GM19468 (cell line): ENCODE data around the gene SIGLEC11.
"Not testable (repeated sequence)": the region's sequence is repeated elsewhere in the genome, so short reads cannot be mapped to it uniquely, and the experiment has no call there.

Experiments
- ATAC-seq: cut with Tn5 transposase; IDR thresholded peaks from one replicate; pipeline ENCODE4 v1.9.1; 2021; ENCODE audit warnings: mild to moderate bottlenecking, moderate library complexity, moderate number of reproducible peaks; ENCODE audit not compliant: unreplicated experiment; ENCODE audit errors: extremely low read depth

SIGLEC11 gene

GRCh38 chr19:49983645-49984229, 22.8 kb upstream of the SIGLEC11 start:
- no peak for ATAC-seq

- ATAC-seq = no peak
Observed at GRCh38 chr19:49981603-49982593, 20.9 kb upstream of the SIGLEC11 start.

- no peak for ATAC-seq
Observed at GRCh38 chr19:49978324-49978723, 17.4 kb upstream of the SIGLEC11 start.

DNA sequence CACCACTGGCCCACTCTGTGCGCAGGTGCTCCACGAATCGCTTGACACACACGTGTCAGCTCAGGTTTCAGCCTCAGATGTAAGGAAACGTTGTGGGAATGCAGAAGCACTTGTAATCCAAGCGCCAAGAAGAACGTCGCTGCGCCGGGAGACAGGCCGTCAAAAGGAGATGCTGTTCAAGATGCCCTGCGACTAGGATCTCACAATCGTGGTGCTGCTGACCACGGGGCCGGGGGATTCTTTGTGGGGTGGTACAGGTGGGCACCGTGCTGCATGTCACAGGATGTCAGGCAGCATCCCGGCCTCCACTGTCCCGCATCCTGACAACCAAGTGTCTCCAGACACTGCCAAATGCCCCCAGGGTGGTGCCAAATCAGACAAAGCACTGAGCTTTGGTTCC, 16.9 kb upstream of the SIGLEC11 start:
- ATAC-seq = no peak

- no peak for ATAC-seq
Observed at GRCh38 chr19:49977076-49977475, 16.1 kb upstream of the SIGLEC11 start.

DNA sequence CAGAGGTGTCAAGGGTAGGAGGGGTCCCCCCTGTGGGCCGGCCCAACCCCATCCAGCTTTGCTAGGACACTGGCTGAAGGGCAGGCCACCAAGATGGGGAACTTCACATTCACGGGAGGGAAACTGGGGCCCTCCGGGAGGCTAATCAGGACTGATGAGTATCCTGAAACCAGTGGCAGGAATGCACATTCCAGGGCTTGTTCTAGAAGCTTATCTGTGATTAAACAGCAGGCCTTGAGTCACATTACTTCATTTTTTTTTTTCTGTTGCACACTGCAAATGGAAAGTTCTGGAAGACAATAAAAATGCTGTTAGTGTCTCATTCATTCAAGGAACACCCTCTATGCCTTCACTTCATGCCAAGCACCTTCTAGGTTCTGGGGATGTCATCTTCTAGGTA, 15.5 kb upstream of the SIGLEC11 start:
- ATAC-seq = no peak

DNA sequence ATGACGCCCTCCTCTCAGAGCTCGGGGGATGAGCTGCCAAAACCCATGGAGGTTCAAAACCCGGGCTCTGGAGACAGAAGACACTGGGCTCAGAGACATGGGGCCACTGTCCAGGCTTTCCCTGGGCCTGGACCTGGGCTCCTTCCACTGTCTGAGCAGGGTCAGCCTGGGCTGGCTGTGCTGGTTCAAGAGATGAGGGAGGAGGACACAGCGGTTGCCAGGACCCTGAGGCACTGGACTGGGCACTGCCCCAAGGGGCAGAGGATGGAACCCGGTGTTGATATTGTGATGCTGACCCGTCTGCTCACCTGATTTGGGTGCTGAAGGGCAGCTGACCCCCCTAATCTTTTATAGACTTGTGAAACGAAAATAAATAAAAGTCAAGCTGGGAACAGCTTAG, 14.1 kb upstream of the SIGLEC11 start:
- no peak for ATAC-seq

GRCh38 chr19:49973987-49974386, 13.0 kb upstream of the SIGLEC11 start:
- no peak for ATAC-seq

DNA sequence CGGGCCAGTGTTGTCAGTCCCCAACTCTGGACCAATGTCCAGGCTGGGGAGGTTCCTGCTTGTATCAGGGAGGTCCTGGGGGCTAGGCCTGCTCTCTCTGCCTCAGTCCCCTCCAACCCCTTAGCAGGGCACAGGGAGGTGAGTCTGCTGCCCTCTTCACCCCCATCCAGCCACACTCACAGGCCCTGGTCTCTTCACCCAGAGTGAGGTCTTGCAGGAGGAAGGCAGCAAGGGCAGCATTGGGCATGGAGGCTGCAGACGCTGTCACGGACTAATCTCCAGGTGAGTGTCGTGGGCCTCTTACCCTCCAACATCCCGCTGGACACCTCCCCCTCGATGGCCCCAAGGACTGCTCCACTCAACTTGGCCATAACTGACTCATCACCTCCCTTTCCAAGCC, 11.9 kb upstream of the SIGLEC11 start:
- ATAC-seq = no peak

- no peak for ATAC-seq
Observed at GRCh38 chr19:49971991-49972411, 11.0 kb upstream of the SIGLEC11 start.

DNA sequence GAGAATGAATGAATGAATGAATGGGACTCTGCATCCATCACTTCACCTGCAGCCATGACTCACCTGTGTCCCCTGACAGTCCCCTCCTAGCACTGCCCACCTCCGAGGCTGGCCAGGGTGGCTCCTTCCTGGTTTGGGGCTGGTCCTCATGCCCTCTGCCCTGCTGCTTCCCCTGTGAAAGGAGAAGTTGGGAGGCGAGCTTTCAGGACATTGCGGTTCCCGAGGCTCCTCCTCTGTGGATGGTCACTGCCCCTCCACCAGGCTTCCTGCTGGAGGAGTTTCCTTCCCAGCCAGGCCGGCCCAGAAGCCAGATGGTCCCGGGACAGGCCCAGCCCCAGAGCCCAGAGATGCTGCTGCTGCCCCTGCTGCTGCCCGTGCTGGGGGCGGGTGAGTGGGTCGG, 8.4 kb upstream of the SIGLEC11 start:
- not testable (repeated sequence) for ATAC-seq

DNA sequence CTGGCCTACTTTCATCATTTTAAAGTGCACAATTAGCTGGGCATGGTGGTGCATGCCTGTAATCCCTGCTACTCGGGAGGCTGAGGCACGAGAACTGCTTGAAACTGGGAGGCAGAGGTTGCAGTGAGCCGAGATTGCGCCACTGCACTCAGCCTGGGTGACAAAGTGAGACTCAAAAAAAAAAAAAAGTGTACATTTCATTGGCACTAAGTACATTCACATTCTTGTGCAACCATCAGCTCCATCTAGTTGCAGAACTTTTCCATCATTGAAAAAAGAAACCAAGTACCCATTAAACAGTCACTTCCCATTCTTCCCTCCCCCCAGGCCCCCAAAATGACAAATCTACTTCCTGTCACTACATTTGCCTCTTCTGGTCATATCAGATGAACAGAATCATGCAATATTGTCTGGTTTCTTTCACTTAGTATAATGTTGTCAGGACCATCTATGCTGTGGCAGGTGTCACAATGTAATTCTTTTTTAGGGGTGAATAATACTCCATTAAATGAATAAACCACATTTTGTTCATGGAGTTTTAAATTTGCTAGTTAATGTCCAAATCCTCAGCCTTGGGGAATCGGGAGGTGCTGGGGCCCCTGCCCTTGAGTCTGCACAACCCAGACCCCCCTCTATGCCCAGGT, 7.4 kb upstream of the SIGLEC11 start:
- ATAC-seq = no peak

DNA sequence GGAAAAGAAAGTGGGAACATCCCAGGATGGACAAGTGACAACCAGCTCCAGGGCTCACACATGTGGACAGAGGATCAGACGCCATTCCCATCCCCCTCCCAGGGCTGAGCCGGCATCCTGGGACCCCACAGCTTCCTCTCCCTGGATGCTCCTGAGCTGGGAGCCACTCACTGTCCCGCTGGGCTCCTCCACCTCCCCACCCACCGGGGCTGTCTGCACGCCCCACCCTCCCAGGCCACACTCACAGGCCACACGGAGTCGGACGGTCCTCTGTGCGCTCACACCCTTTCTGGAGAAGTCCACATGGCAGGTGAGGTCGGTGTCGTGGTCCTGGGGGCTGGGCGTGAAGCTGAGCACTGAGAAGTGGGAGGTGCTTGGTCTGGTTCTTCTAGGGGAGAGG, 1.1 kb downstream of the SIGLEC11 start:
- ATAC-seq = not testable (repeated sequence)

DNA sequence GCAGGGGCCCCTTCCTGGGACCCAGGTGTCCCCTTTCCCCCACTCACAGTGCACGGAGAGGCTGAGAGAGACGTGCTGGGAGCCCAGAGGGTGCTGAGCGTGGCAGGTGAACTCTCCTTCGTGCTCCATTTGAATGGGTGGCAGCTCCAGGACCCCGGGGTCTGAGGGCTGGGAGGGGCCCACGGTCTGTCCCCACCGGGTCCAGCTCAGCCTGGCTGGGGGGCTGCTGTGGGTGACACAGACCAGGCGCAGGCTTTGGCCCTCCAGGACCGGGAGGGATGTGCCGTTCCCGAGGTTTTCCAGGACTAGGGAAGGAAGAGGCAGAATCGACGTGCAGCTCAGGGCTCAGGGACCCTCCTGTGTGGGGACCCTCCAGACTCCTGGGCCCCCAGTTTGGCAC, 2.4 kb downstream of the SIGLEC11 start:
- ATAC-seq = not testable (repeated sequence)

GRCh38 chr19:49958144-49958543, 2.8 kb downstream of the SIGLEC11 start:
- ATAC-seq = not testable (repeated sequence)

DNA sequence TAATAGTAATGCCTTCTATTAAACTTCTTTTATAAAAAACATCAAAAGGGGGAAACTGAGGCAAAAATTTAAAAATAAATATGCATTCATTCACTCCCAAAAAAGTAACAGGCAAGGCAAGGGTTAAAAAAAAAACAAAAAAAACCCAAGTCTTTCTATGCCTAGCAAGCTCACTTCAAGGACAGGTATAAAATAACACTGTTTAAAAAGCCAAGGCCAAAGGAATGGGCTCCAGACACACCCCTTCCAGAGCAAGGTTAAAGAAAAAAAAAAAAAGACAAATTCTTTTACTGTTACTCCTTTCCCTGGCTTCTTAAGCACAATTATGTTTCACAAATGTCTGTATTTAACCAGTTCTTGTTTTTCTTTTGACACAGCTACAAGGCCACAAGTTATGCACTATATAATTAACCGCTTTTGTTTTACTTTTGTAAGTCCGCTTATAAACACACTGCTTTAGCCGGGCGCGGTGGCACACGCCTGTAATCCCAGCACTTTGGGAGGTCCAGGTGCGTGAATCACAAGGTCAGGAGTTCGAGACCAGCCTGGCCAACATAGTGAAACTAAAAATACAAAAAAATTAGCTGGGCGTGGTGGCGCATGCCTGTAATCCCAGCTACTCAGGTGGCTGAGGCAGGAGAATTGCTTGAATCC, 3.6 kb downstream of the SIGLEC11 start:
- no peak for ATAC-seq

- no peak for ATAC-seq
Observed at GRCh38 chr19:49956115-49956495, 4.9 kb downstream of the SIGLEC11 start.

DNA sequence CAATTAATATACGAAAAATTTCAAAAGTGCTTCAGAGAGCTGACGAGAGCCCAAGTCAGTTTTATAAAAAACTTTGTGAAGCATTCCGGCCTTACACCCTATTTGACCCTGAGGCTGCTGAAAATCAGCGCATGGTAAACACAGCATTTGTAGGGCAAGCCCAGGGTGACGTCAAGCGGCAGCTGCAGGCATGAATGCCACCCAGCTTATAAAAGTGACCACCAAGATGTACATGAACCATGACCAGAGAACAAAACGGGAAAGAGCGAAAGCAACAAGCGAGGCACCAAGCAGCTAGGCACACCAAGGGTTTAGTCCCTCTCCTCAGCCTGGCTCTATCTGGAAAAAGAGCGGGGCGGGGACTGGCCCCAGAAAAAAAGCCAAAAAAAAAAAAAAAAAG, 6.0 kb downstream of the SIGLEC11 start:
- no peak for ATAC-seq

DNA sequence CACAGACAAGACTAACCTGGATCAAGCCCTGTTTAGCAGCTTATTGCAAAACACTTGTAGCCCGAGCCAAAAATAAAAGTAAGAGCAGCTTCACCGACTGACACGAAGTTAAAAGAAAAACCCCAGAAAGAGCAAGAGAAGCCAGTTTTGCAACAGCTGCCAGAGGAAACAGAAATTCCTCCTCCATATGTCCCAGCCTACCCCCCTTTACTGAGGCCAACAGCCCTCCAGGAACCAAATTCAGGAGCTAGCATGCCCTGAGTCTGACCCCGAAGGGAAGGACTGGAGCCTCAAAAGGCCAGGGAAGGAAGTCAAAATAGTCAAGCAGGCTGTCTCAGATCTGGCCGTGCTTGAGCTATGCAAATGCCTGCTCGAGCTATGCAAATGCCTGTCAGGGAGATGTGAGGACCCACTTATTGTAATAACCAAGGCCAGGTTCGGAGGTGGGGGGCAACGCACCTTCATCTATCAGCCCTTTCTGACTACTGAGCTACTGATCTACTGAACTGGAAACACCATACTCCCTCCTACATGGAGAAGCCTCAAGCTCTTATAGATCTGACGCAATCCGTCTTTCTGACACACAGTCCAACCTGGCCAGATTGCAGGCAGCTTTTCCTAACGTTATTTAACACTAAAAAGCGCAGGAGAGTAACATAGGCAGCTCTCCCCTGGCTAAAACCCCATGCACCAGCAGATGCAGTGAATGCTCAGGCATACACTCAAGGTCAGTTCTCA, 6.7 kb downstream of the SIGLEC11 start:
- ATAC-seq = no peak

GRCh38 chr19:49953416-49953815, 7.6 kb downstream of the SIGLEC11 start:
- no peak for ATAC-seq
